Hematopoietic multipotent progenitor cell treated with erythropoietin and hydrocortisone succinate and interleukin-3 and kit ligand, for 15 days (in vitro differentiated cells): ENCODE data around the gene TMEM121.

Experiments
- DNase-seq: peaks from one replicate; pipeline ENCODE4 v3.0.0-alpha.2; 2015; ENCODE audit warnings: low spot score

TMEM121 gene

GRCh38 chr14:105487449-105487985, 38.9 kb upstream of the TMEM121 start:
- DNase-seq: no peak

- no peak for DNase-seq
Measured at GRCh38 chr14:105487986-105488777, 38.2 kb upstream of the TMEM121 start.

GRCh38 chr14:105488781-105489541, 37.4 kb upstream of the TMEM121 start:
- no peak for DNase-seq

GRCh38 chr14:105489542-105490266, 36.7 kb upstream of the TMEM121 start:
- DNase-seq: peak; percentile 80

- no peak for DNase-seq
Measured at GRCh38 chr14:105490267-105490571, 36.2 kb upstream of the TMEM121 start.

GRCh38 chr14:105490572-105491365, 35.6 kb upstream of the TMEM121 start, which contains the start of gene TEDC1:
Gene TEDC1, plus strand, starts transcription at chr14:105491246. Its CDS starts 130 bp downstream, at chr14:105491376.
- DNase-seq: peak; percentile 99

- DNase-seq: peak; percentile 90
Measured at GRCh38 chr14:105491366-105491973, 34.9 kb upstream of the TMEM121 start.

GRCh38 chr14:105492031-105492970, 34.1 kb upstream of the TMEM121 start:
- no peak for DNase-seq

GRCh38 chr14:105492971-105493871, 33.2 kb upstream of the TMEM121 start:
- no peak for DNase-seq

- no peak for DNase-seq
Measured at GRCh38 chr14:105493921-105494605, 32.3 kb upstream of the TMEM121 start.

- no peak for DNase-seq
Measured at GRCh38 chr14:105494606-105494929, 31.8 kb upstream of the TMEM121 start.

GRCh38 chr14:105495101-105495989, 31.0 kb upstream of the TMEM121 start:
- DNase-seq: no peak

GRCh38 chr14:105495990-105496830, 30.2 kb upstream of the TMEM121 start:
- DNase-seq: no peak

- DNase-seq: no peak
Measured at GRCh38 chr14:105496831-105497591, 29.4 kb upstream of the TMEM121 start.

GRCh38 chr14:105497671-105498429, 28.5 kb upstream of the TMEM121 start:
- DNase-seq: no peak
